ENCODE data around the gene GRK5. TPM values are rescaled to one million over a fixed set of nuclear protein-coding genes. Genes with fewer than 3 reads are reported as not detected.
A peak's percentile ranks its signal among the peaks of the same experiment; 100 is the strongest.

Gene GRK5
- total RNA-seq, 1 experiment from 2014 or later = 1.2 TPM

GRCh38 chr10:119288574-119289001, 81.2 kb downstream of the GRK5 start:
- Histone ChIP-seq H3K79me2 (ENCODE audit: insufficient read depth, low read length) (no peaks in the 10 kb centered on the region), H2AK5ac (ENCODE audit: insufficient read length, low read length) (no peak overlapping the region), H2AFZ (ENCODE audit: low read length) (no peak overlapping the region), H3K9ac (ENCODE audit: extremely low read depth, insufficient read length, low read length) (no peak overlapping the region), H3K56ac (ENCODE audit: insufficient read length, low read depth, low read length) (no peak overlapping the region), H4K8ac (replicated peaks; ENCODE audit: insufficient read length, low read depth, low read length) (no peak overlapping the region), H4K91ac (ENCODE audit: insufficient read length, low read depth, low read length) (no peak overlapping the region), H3T11ph (ENCODE audit: low read length) (no peak overlapping the region), H3K23me2 (ENCODE audit: insufficient read length, low read depth, low read length, poor library complexity, severe bottlenecking) (no peaks in the 10 kb centered on the region), H3K4ac (ENCODE audit: low read depth, low read length) (no peak overlapping the region), H4K5ac (ENCODE audit: insufficient read length, low read depth, low read length) (no peak overlapping the region), H3K4me1 (ENCODE audit: insufficient read depth, low read length) (no peaks in the 10 kb centered on the region; the same call in 1 of the 2 replicates), H3K27me3 (ENCODE audit: insufficient read depth, low read length) (no peaks in the 10 kb centered on the region), H3K79me1 (ENCODE audit: insufficient read depth, low read depth, low read length, poor library complexity, severe bottlenecking) (no peaks in the 10 kb centered on the region), H4K20me1 (ENCODE audit: control insufficient read depth, insufficient read depth, insufficient read length) (no peaks in the 10 kb centered on the region), H2BK120ac (ENCODE audit: low read depth, low read length, poor library complexity, severe bottlenecking) (no peak overlapping the region), H3K23ac (ENCODE audit: insufficient read length, low read depth, low read length) (no peak overlapping the region), H2BK20ac (ENCODE audit: low read depth, low read length, poor library complexity, severe bottlenecking) (no peak overlapping the region), H2BK15ac (ENCODE audit: low read depth, low read length) (no peak overlapping the region), H3K9me3 (ENCODE audit: control insufficient read depth, low read depth, low read length) (no peaks in the 10 kb centered on the region), H3K18ac (ENCODE audit: insufficient read length, low read depth, low read length) (peak overlapping the region; percentile 21), H3K14ac (ENCODE audit: insufficient read depth, low read length) (no peak overlapping the region), H3K27ac (ENCODE audit: insufficient read length, low read depth, low read length) (no peak overlapping the region), H2BK5ac (ENCODE audit: insufficient read length, low read length) (no peak overlapping the region), H3K4me2 (ENCODE audit: insufficient read depth, insufficient read length, low read length) (no peak overlapping the region), H2BK12ac (ENCODE audit: insufficient read length, low read depth, low read length) (no peak overlapping the region)
- no peak for DNase-seq
- TF ChIP-seq CTCF (conservative IDR thresholded peaks at IDR 0.05) = no peak
- H3K4me3 Mint-ChIP-seq = no peak overlapping the region
- peaks cover 4 to 25% of the 10 kb centered on the region in 2 experiments for H3K4me1 Mint-ChIP-seq
- no peaks in the 10 kb centered on the region for H3K36me3 Mint-ChIP-seq (ENCODE audit: insufficient read depth in 1 of 3, low read depth in 3 of 3)
- peak overlapping the region in 2 of 3 experiments; percentile 18 to 92; a peak in 2 of 7 replicates for H3K27ac Mint-ChIP-seq
- no CpG with 5 or more reads among the region's 7 CpGs for WGBS (ENCODE audit: extremely low coverage, insufficient read length, low lambda C conversion rate)
- H3K9me3 Mint-ChIP-seq = no peaks in the 10 kb centered on the region; a peak in 1 of 5 replicates
- peaks cover 15% of the 10 kb centered on the region for H3K27me3 Mint-ChIP-seq (ENCODE audit: low read depth)

All from H9 (cell line).